ENCODE results near the gene DTX1.

Gene DTX1

GRCh38 chr12:113056631-113057488 is at the start of gene DTX1:
Gene DTX1, plus strand, starts transcription at chr12:113056730. Its CDS starts 1,463 bp downstream, at chr12:113058193.
- DNase-seq, result no peak

- DNase-seq, result no peak
Measured at GRCh38 chr12:113007166-113007565, 49.4 kb upstream of the DTX1 start.

- DNase-seq, result no peak
Measured at GRCh38 chr12:113010701-113011100, 45.8 kb upstream of the DTX1 start.

- no peak for DNase-seq
Measured at GRCh38 chr12:113014565-113014964, 42.0 kb upstream of the DTX1 start.

GRCh38 chr12:113016796-113017195 is 39.7 kb upstream of the DTX1 start:
- no peak for DNase-seq

- DNase-seq, result no peak
Measured at GRCh38 chr12:113019025-113019424, 37.5 kb upstream of the DTX1 start.

GRCh38 chr12:113021500-113021899 is 35.0 kb upstream of the DTX1 start:
- DNase-seq, result no peak

GRCh38 chr12:113022563-113023297 is 33.8 kb upstream of the DTX1 start:
- no peak for DNase-seq

GRCh38 chr12:113027726-113028125 is 28.8 kb upstream of the DTX1 start:
- DNase-seq, result no peak

GRCh38 chr12:113030875-113031525 is 25.5 kb upstream of the DTX1 start:
- peak; percentile 44 for DNase-seq

GRCh38 chr12:113039911-113040445 is 16.6 kb upstream of the DTX1 start:
- DNase-seq, result no peak

- DNase-seq, result no peak
Measured at GRCh38 chr12:113040722-113041171, 15.8 kb upstream of the DTX1 start.

GRCh38 chr12:113041560-113041959 is 15.0 kb upstream of the DTX1 start:
- no peak for DNase-seq

GRCh38 chr12:113043240-113043639 is 13.3 kb upstream of the DTX1 start:
- DNase-seq, result no peak

- no peak for DNase-seq
Measured at GRCh38 chr12:113044516-113044915, 12.0 kb upstream of the DTX1 start.

- DNase-seq, result peak; percentile 39
Measured at GRCh38 chr12:113048716-113049127, 7.8 kb upstream of the DTX1 start.

- no peak for DNase-seq
Measured at GRCh38 chr12:113049976-113050742, 6.4 kb upstream of the DTX1 start.

- DNase-seq, result no peak
Measured at GRCh38 chr12:113050795-113051194, 5.7 kb upstream of the DTX1 start.

- DNase-seq, result no peak
Measured at GRCh38 chr12:113051759-113052158, 4.8 kb upstream of the DTX1 start.

GRCh38 chr12:113052326-113052725 is 4.2 kb upstream of the DTX1 start:
- no peak for DNase-seq

- DNase-seq, result no peak
Measured at GRCh38 chr12:113054948-113055486, 1.5 kb upstream of the DTX1 start.
